Endothelial cell of umbilical vein (primary cell): ENCODE measurements around the gene BUB1. TPM values are rescaled to one million over a fixed set of nuclear protein-coding genes. Genes with fewer than 3 reads are reported as not detected.

Source experiments
- BruUV-seq: library from RNA; stranded (reverse); fragments of 400-500 nt; replicated peaks from 2 replicates; lab custom pipeline; 2021; lab: Mats Ljungman, UMichigan
- CTCF ChIA-PET: fragments of 300-600, 350-600 bp; sonication (Branson Sonifier 250); formaldehyde crosslinking; loops from one replicate; lab custom pipeline; 2021; ENCODE audit warnings: antibody characterized with exemption, inconsistent platforms; lab: Charles Lee
- POLR2A ChIA-PET: fragments of 300-600, 350-600 bp; sonication (Branson Sonifier 250); formaldehyde crosslinking; loops from one replicate; lab custom pipeline; 2021; ENCODE audit warnings: antibody characterized with exemption, inconsistent platforms; lab: Charles Lee
- DNase-seq: peaks from one replicate; pipeline ENCODE4 v3.0.0-alpha.2; 2011; ENCODE audit warnings: low read depth, low spot score
- FAIRE-seq: peaks from 2 replicates; lab custom pipeline; 2011; peaks lifted over from hg19 to GRCh38; lab: Jason Lieb, UNC
- H2AFZ ChIP-seq: 2 replicates; pipeline ENCODE4 v1.6.0; 2012; ENCODE audit warnings: low read depth, low read length, control low read depth, inconsistent platforms
- H3K27ac ChIP-seq: 2 replicates; pipeline ENCODE4 v1.5.1; 2011; ENCODE audit warnings: low read depth, mild to moderate bottlenecking, control low read depth, low read length, moderate library complexity; ENCODE audit not compliant: insufficient read depth
- H3K27me3 ChIP-seq, 2 experiments: 2 replicates each; pipeline versions ENCODE4 v1.6.0 to v1.6.1; 2011; ENCODE audit warnings: low read length in 2 of 2, mixed read lengths in 1 of 2; ENCODE audit not compliant: control insufficient read depth in 2 of 2, insufficient read depth in 2 of 2
- H3K36me3 ChIP-seq, 2 experiments: 2 replicates in 1 of 2; 3 replicates in 1 of 2; pipeline ENCODE4 v1.5.1; 2011; ENCODE audit warnings: low read length in 2 of 2, mild to moderate bottlenecking in 1 of 2, moderate library complexity in 1 of 2; ENCODE audit not compliant: control insufficient read depth in 2 of 2, insufficient read depth in 2 of 2; ENCODE audit errors: extremely low read depth in 1 of 2
- H3K4me1 ChIP-seq: 3 replicates; pipeline ENCODE4 v1.5.1; 2011; ENCODE audit warnings: mild to moderate bottlenecking, low read length; ENCODE audit not compliant: control insufficient read depth, insufficient read depth; ENCODE audit errors: extremely low read depth
- H3K4me2 ChIP-seq: 2 replicates; pipeline ENCODE4 v1.6.1; 2011; ENCODE audit warnings: low read length, control low read depth, mixed read lengths; ENCODE audit not compliant: insufficient read depth
- H3K4me3 ChIP-seq, 3 experiments: fragments of 200-600 bp in 1 of 3; sonication (generic), shearing (Covaris generic) in 1 of 3; replicated peaks in 1 of 3; 2 replicates each; pipeline ENCODE4 v1.5.1; 2011 to 2016; ENCODE audit warnings: control low read depth in 3 of 3, low read length in 3 of 3, mild to moderate bottlenecking in 2 of 3, inconsistent platforms in 1 of 3, low read depth in 1 of 3, moderate library complexity in 1 of 3; ENCODE audit not compliant: insufficient read depth in 1 of 3
- H3K79me2 ChIP-seq: 2 replicates; pipeline ENCODE4 v1.6.0; 2012; ENCODE audit warnings: low read length, inconsistent platforms; ENCODE audit not compliant: control insufficient read depth, insufficient read depth
- H3K9ac ChIP-seq: replicated peaks from 2 replicates; pipeline ENCODE3; 2011; ENCODE audit warnings: low read length, control low read depth; ENCODE audit not compliant: insufficient read depth; ENCODE audit errors: extremely low read depth
- H3K9me1 ChIP-seq: replicated peaks from 3 replicates; pipeline ENCODE4 v1.6.0; 2011; ENCODE audit warnings: mild to moderate bottlenecking, low read length; ENCODE audit not compliant: control insufficient read depth, insufficient read depth; ENCODE audit errors: extremely low read depth
- H3K9me3 ChIP-seq: replicated peaks from 2 replicates; pipeline ENCODE4 v1.5.1; 2012; ENCODE audit warnings: low read length, inconsistent platforms; ENCODE audit not compliant: control insufficient read depth, insufficient read depth
- H4K20me1 ChIP-seq: replicated peaks from 2 replicates; pipeline ENCODE3; 2011; ENCODE audit warnings: mild to moderate bottlenecking, low read length; ENCODE audit not compliant: control insufficient read depth, insufficient read depth; ENCODE audit errors: extremely low read depth
- CTCF ChIP-seq, 2 donors: IDR thresholded peaks; 1 replicate in 1 of 2; 2 replicates in 1 of 2; pipeline ENCODE4 v1.5.1; 2011; ENCODE audit warnings: low read length in 2 of 2, mild to moderate bottlenecking in 2 of 2, moderate library complexity in 2 of 2, control low read depth in 1 of 2, inconsistent platforms in 1 of 2, low read depth in 1 of 2; ENCODE audit not compliant: insufficient read depth in 1 of 2; ENCODE audit errors: extremely low read depth in 1 of 2
- EZH2 ChIP-seq: IDR thresholded peaks from 2 replicates; pipeline ENCODE4 v1.6.1; 2012; ENCODE audit warnings: borderline replicate concordance, low read depth, mild to moderate bottlenecking, moderate library complexity, low read length, inconsistent platforms; ENCODE audit not compliant: severe bottlenecking
- FOS ChIP-seq: IDR thresholded peaks from 2 replicates; pipeline ENCODE4 v1.6.1; 2011; ENCODE audit warnings: mild to moderate bottlenecking, low read length, moderate library complexity, borderline replicate concordance; ENCODE audit not compliant: insufficient read depth
- GATA2 ChIP-seq: IDR thresholded peaks from 2 replicates; pipeline ENCODE4 v1.7.0; 2011; ENCODE audit warnings: low read depth, mild to moderate bottlenecking, moderate library complexity, mixed read lengths, low read length; ENCODE audit not compliant: insufficient read length, insufficient read depth
- JUN ChIP-seq: IDR thresholded peaks from 2 replicates; pipeline ENCODE4 v1.6.1; 2011; ENCODE audit warnings: borderline replicate concordance, low read depth; ENCODE audit not compliant: insufficient read length, insufficient read depth
- MAX ChIP-seq: IDR thresholded peaks from 2 replicates; pipeline ENCODE4 v1.6.1; 2011; ENCODE audit not compliant: insufficient read depth, insufficient read length
- MYC ChIP-seq: IDR thresholded peaks from one replicate; pipeline ENCODE4 v1.6.1; 2011; ENCODE audit warnings: mild to moderate bottlenecking, low read depth, low read length
- POLR2A ChIP-seq: IDR thresholded peaks from 2 replicates; pipeline ENCODE4 v1.6.1; 2012; ENCODE audit warnings: low read depth, mild to moderate bottlenecking, control low read depth, low read length
- POLR2AphosphoS5 ChIP-seq: IDR thresholded peaks from 2 replicates; pipeline ENCODE4 v1.6.1; 2012; ENCODE audit warnings: low read depth, mild to moderate bottlenecking, control low read depth, low read length, moderate library complexity; ENCODE audit not compliant: insufficient read depth
- dilution Hi-C: fragments of 300-500 bp; cut with MboI; formaldehyde crosslinking; loops from one replicate; pipeline ENCODE4 v1.15.0; 2019; ENCODE audit warnings: low sequenced_read_pairs; ENCODE audit not compliant: extremely low pct_ligation_motif_present
- intact Hi-C: fragments of 100-400 bp; cut with micrococcal nuclease; formaldehyde crosslinking; loops from one replicate; pipeline ENCODE4 v1.10.0; 2022
- polyA plus RNA-seq, 4 experiments: library from polyadenylated mRNA; depleted of rRNA in 3 of 4; stranded (reverse) in 3 of 4; unstranded in 1 of 4; fragments of >200 nt; gene quantifications; 2 replicates each; pipeline versions ENCODE4 v1.2.1 to v1.2.3, GENCODE V29; 2011 to 2012; ENCODE audit warnings: missing spikeins in 1 of 4
- total RNA-seq: library from RNA; stranded (reverse); gene quantifications from 2 replicates; pipeline ENCODE4 v1.2.3, GENCODE V29; 2021

Gene BUB1
- total and polyA plus RNA-seq, 2 donors (not counting 3 experiments of a cell fraction or from before 2014, with no cell fraction given) = 16.1 to 66.4 TPM

- H3K36me3 ChIP-seq = peaks cover 5 to 39% of the 10 kb centered on the region in 2 experiments
- H3K4me2 ChIP-seq = no peak overlapping the region
- no peaks in the 10 kb centered on the region for H3K9me1 ChIP-seq
- H3K4me3 ChIP-seq = no peak overlapping the region
- no peak overlapping the region for H3K27ac ChIP-seq
- ChIA-PET CTCF (interaction anchor here (1.3 kb wide), 1 partner anchor 98 kb away, joined by 4 read pairs; no protein-coding TSS in a partner anchor), POLR2A (no interaction called here)
- dilution Hi-C loops (no loop called here), intact Hi-C loops (no loop called here)
- no peak overlapping the region for H2AFZ ChIP-seq
- H3K4me1 ChIP-seq = no peaks in the 10 kb centered on the region
- no peak for FAIRE-seq
- BruUV-seq = no TSS peak
- TF ChIP-seq JUN (no peak), FOS (no peak), CTCF (IDR thresholded peaks at IDR 0.05; ENCODE audit: extremely low read depth in 1 of 2, insufficient read depth in 1 of 2, low read depth in 1 of 2, low read length in 2 of 2) (no peak), MYC (no peak), MAX (no peak), GATA2 (no peak), POLR2AphosphoS5 (no peak), EZH2 (no peak), POLR2A (no peak)
- H3K9ac ChIP-seq = no peak overlapping the region
- H4K20me1 ChIP-seq = no peaks in the 10 kb centered on the region
- no peak for DNase-seq
- no peaks in the 10 kb centered on the region for H3K27me3 ChIP-seq
- no peaks in the 10 kb centered on the region for H3K79me2 ChIP-seq
- no peaks in the 10 kb centered on the region for H3K9me3 ChIP-seq
These were observed 20.0 kb downstream of the BUB1 start for GRCh38 chr2:110657724-110658305.
